Measurements from ENCODE around the gene UMPS.
"Not testable (repeated sequence)": the region's sequence is repeated elsewhere in the genome, so short reads cannot be mapped to it uniquely, and the experiment has no call there.

UMPS gene

GRCh38 chr3:124707656-124708062 lies 22.6 kb upstream of the UMPS start:
- DNase-seq, result peak; percentile 75

GRCh38 chr3:124714223-124714853 lies 15.9 kb upstream of the UMPS start:
- DNase-seq, result no peak

- no peak for DNase-seq
Observed at GRCh38 chr3:124722589-124722988, 7.7 kb upstream of the UMPS start.

GRCh38 chr3:124730941-124731297 lies 667 bp downstream of the UMPS start:
- no peak for DNase-seq

GRCh38 chr3:124731760-124732159 lies 1.5 kb downstream of the UMPS start:
- no peak for DNase-seq

GRCh38 chr3:124741027-124741426 lies 10.8 kb downstream of the UMPS start:
- DNase-seq, result no peak

- DNase-seq, result no peak
Observed at GRCh38 chr3:124745756-124746155, 15.5 kb downstream of the UMPS start.

GRCh38 chr3:124747111-124747981 lies 17.1 kb downstream of the UMPS start:
- DNase-seq, result no peak

- DNase-seq, result no peak
Observed at GRCh38 chr3:124748560-124749198, 18.4 kb downstream of the UMPS start.

GRCh38 chr3:124749877-124750276 lies 19.6 kb downstream of the UMPS start:
- DNase-seq, result not testable (repeated sequence)

- DNase-seq, result no peak
Observed at GRCh38 chr3:124751501-124751900, 21.2 kb downstream of the UMPS start.

- no peak for DNase-seq
Observed at GRCh38 chr3:124752051-124752450, 21.8 kb downstream of the UMPS start.

- DNase-seq, result not testable (repeated sequence)
Observed at GRCh38 chr3:124757926-124758325, 27.7 kb downstream of the UMPS start.

- DNase-seq, result no peak
Observed at GRCh38 chr3:124758851-124759635, 28.8 kb downstream of the UMPS start.

- DNase-seq, result peak; percentile 25
Observed at GRCh38 chr3:124759666-124760401, 29.6 kb downstream of the UMPS start.

- DNase-seq, result peak; percentile 75
Observed at GRCh38 chr3:124760601-124761000, 30.3 kb downstream of the UMPS start.

- peak; percentile 82 for DNase-seq
Observed at GRCh38 chr3:124761250-124761796, 31.1 kb downstream of the UMPS start.

- DNase-seq, result no peak
Observed at GRCh38 chr3:124761935-124762660, 31.8 kb downstream of the UMPS start.

- no peak for DNase-seq
Observed at GRCh38 chr3:124762661-124763011, 32.4 kb downstream of the UMPS start.

- DNase-seq, result no peak
Observed at GRCh38 chr3:124763206-124763605, 33.0 kb downstream of the UMPS start.

- DNase-seq, result no peak
Observed at GRCh38 chr3:124763644-124764358, 33.5 kb downstream of the UMPS start.

All from EL (cell line).